Esophagus squamous epithelium (tissue), 5 donors: ENCODE measurements around the gene SMIM24. TPM values are rescaled to one million over a fixed set of nuclear protein-coding genes. Genes with fewer than 3 reads are reported as not detected.
"Not testable (repeated sequence)": the region's sequence is repeated elsewhere in the genome, so short reads cannot be mapped to it uniquely, and the experiment has no call there.

ENCODE experiments used
- DNase-seq: peaks from one replicate; lab custom pipeline; 2025; lab: John Stamatoyannopoulos, UW
- H3K27ac ChIP-seq, 4 donors: fragments of 200-600 bp; sonication (generic); one replicate each; pipeline ENCODE4 v1.5.1; 2016 to 2019; ENCODE audit warnings: mild to moderate bottlenecking in 1 of 4
- H3K27me3 ChIP-seq, 4 donors: fragments of 200-600 bp; sonication (generic); 1 replicate in 3 of 4; 2 replicates in 1 of 4; pipeline versions ENCODE4 v1.5.1 to v1.6.0; 2017 to 2021; ENCODE audit warnings: antibody characterized with exemption in 1 of 4
- H3K36me3 ChIP-seq, 3 donors: fragments of 200-600 bp; sonication (generic); one replicate each; pipeline ENCODE4 v1.5.1; 2016 to 2019
- H3K4me1 ChIP-seq, 3 donors: fragments of 200-600 bp; sonication (generic); one replicate each; pipeline ENCODE4 v1.5.1; 2017 to 2019
- H3K4me3 ChIP-seq, 4 donors: fragments of 200-600 bp; sonication (generic); 1 replicate in 3 of 4; 2 replicates in 1 of 4; pipeline ENCODE4 v1.5.1; 2016 to 2019; ENCODE audit warnings: mild to moderate bottlenecking in 2 of 4, moderate library complexity in 1 of 4
- H3K9me3 ChIP-seq, 3 donors: fragments of 200-600 bp; sonication (generic); one replicate each; pipeline ENCODE4 v1.5.1; 2016 to 2019
- CTCF ChIP-seq, 6 experiments: fragments of 450-650 bp in 4 of 6; fragments of 200-600 bp in 2 of 6; sonication (generic) in 2 of 6; IDR thresholded peaks; one replicate each; pipeline ENCODE4 v1.5.1; 2016 to 2019; ENCODE audit warnings: antibody characterized with exemption in 6 of 6, mild to moderate bottlenecking in 4 of 6, moderate library complexity in 4 of 6
- POLR2A ChIP-seq, 4 donors: fragments of 450-650 bp; IDR thresholded peaks; one replicate each; pipeline ENCODE4 v1.6.1; 2017; ENCODE audit warnings: antibody characterized with exemption in 4 of 4, mild to moderate bottlenecking in 4 of 4, moderate library complexity in 3 of 4
- WGBS, 2 donors: methylation state at CpG; one replicate each; pipeline ENCODE4 v1.1.5; 2018; 5-methylcytosine and 5-hydroxymethylcytosine counted together
- intact Hi-C: fragments of 100-400 bp; cut with DNase I; formaldehyde crosslinking; loops from one replicate; pipeline ENCODE4 v1.15.0; 2022
- total RNA-seq, 4 donors: library from RNA; depleted of rRNA; stranded (reverse); fragments of >200 nt; gene quantifications; one replicate each; pipeline ENCODE4 v1.1.0, GENCODE V29; 2016
- donor health status: DM: yes; HTN: yes; CAD: no.

The SMIM24 gene
- total RNA-seq, 4 donors from 2014 or later, result not detected

GRCh38 chr19:3451451-3451866 is 28.9 kb downstream of the SMIM24 start:
- TF ChIP-seq POLR2A (IDR thresholded peaks at IDR 0.05) (no peak), CTCF (IDR thresholded peaks at IDR 0.05) (no peak)
- intact Hi-C loops, result no loop called here
- WGBS, 2 donors, result 70 to 81% methylated on average over 9 of the region's 10 CpGs
- H3K27me3 ChIP-seq, result no peaks in the 10 kb centered on the region
- peaks cover 0 to 19% (median 7%) of the 10 kb centered on the region in 3 donors for H3K4me1 ChIP-seq
- no peak overlapping the region for H3K4me3 ChIP-seq
- DNase-seq, result no peak
- H3K27ac ChIP-seq, result peak overlapping the region; percentile 36 to 91 (median 82)
- H3K9me3 ChIP-seq, result no peaks in the 10 kb centered on the region
- H3K36me3 ChIP-seq, result peaks cover 63 to 100% (median 73%) of the 10 kb centered on the region in 3 donors

DNA sequence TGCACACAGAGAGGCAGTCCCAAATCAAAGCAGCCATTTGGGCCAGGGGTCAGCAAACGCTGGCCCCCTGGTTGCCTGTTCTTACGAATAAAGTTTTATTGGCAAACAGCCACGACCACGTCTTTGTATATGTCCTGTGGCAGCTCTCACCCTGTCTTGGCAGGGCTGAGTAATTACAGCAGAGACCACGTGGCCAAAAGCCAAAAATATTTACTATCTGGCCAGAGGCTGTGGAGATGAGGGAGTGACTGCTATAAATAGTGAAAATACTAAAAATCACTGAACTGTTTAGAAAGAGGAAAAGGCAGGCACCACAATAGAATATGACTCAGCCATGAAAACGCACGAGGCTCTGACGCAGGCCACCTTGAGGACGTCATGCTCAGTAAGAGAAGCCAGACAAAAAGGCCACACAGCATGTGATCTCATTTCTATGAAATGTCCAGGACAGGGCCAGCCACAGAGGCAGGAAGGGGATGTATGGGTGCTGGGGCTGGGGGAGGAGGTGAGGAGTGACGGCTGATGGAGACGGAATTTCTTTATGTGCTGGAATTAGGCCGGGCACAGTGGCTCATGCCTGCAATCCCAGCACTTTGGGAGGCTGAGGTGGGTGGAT is 29.4 kb downstream of the SMIM24 start:
- intact Hi-C loops, result no loop called here
- Histone ChIP-seq H3K4me1 (peaks cover 0 to 18% (median 7%) of the 10 kb centered on the region in 3 donors), H3K4me3 (no peak overlapping the region), H3K27ac (peak overlapping the region; percentile 36 to 91 (median 82)), H3K36me3 (peaks cover 67 to 100% (median 68%) of the 10 kb centered on the region in 3 donors), H3K27me3 (no peaks in the 10 kb centered on the region), H3K9me3 (no peaks in the 10 kb centered on the region)
- WGBS, 2 donors, result 23 to 37% methylated on average over 12 of the region's 12 CpGs
- no peak for TF ChIP-seq POLR2A (IDR thresholded peaks at IDR 0.05)
- TF ChIP-seq CTCF (IDR thresholded peaks at IDR 0.05), result no peak
- DNase-seq, result no peak

- TF ChIP-seq POLR2A (IDR thresholded peaks at IDR 0.05) (no peak), CTCF (IDR thresholded peaks at IDR 0.05) (no peak)
- Histone ChIP-seq H3K9me3 (no peaks in the 10 kb centered on the region), H3K36me3 (peaks cover 60 to 100% (median 61%) of the 10 kb centered on the region in 3 donors), H3K27me3 (no peaks in the 10 kb centered on the region), H3K4me1 (peaks cover 0 to 36% (median 25%) of the 10 kb centered on the region in 3 donors), H3K4me3 (no peak overlapping the region), H3K27ac (peak overlapping the region in 2 of 4 donors; percentile 43 to 81)
- WGBS, 2 donors, result 88 to 97% methylated on average over 6 to 9 of the region's 28 CpGs
- intact Hi-C loops, result no loop called here
- no peak for DNase-seq
Observed at GRCh38 chr19:3448616-3449334, 31.6 kb downstream of the SMIM24 start.

GRCh38 chr19:3446657-3447056 is 33.7 kb downstream of the SMIM24 start:
- H3K27me3 ChIP-seq, H3K27ac ChIP-seq, H3K9me3 ChIP-seq, H3K4me3 ChIP-seq, DNase-seq, intact Hi-C loops: not testable (repeated sequence)
- 82 to 100% methylated on average over 1 to 3 of the region's 4 CpGs for WGBS, 2 donors
- Histone ChIP-seq H3K36me3 (peaks cover 46 to 100% (median 53%) of the 10 kb centered on the region in 3 donors), H3K4me1 (peaks cover 0 to 54% (median 26%) of the 10 kb centered on the region in 3 donors)

- intact Hi-C loops, result no loop called here
- no peak for DNase-seq
- H3K27me3 ChIP-seq, result no peaks in the 10 kb centered on the region
- H3K4me3 ChIP-seq, result peak overlapping the region in 1 of 4 donors; percentile 10
- H3K9me3 ChIP-seq, result no peaks in the 10 kb centered on the region
- peaks cover 4 to 56% (median 20%) of the 10 kb centered on the region in 3 donors for H3K4me1 ChIP-seq
- peaks cover 46 to 100% (median 56%) of the 10 kb centered on the region in 3 donors for H3K36me3 ChIP-seq
- H3K27ac ChIP-seq, result peak overlapping the region in 2 of 4 donors; percentile 17 to 64
- WGBS, 2 donors, result 72 to 73% methylated on average over 15 to 24 of the region's 24 CpGs
- TF ChIP-seq POLR2A (IDR thresholded peaks at IDR 0.05), result no peak
- TF ChIP-seq CTCF (IDR thresholded peaks at IDR 0.05), result no peak
Observed at GRCh38 chr19:3444695-3445234, 35.6 kb downstream of the SMIM24 start.
